Loucy (cell line): ENCODE measurements around the gene FAM114A2.

Source experiments
- CTCF ChIP-seq: fragments of 200-600 bp; sonication (generic); conservative IDR thresholded peaks from 2 replicates; pipeline ENCODE4 v1.5.1; 2014; ENCODE audit warnings: mild to moderate bottlenecking, antibody characterized with exemption, low read length
- EZH2phosphoT487 ChIP-seq: fragments of 200-600 bp; IDR thresholded peaks from 2 replicates; pipeline ENCODE4 v1.6.1; 2018; ENCODE audit warnings: antibody characterized with exemption, mild to moderate bottlenecking, moderate library complexity, borderline replicate concordance

- no peak for TF ChIP-seq CTCF
- no peak for TF ChIP-seq EZH2phosphoT487
Observed at GRCh38 chr5:154081246-154081645, 42.5 kb upstream of the FAM114A2 start.
